COLO668 (cell line): Measurements from ENCODE around the gene RFTN2.
"Not testable (repeated sequence)": the region's sequence is repeated elsewhere in the genome, so short reads cannot be mapped to it uniquely, and the experiment has no call there.

ENCODE experiments used
- DNase-seq: peaks from one replicate; lab custom pipeline; 2025; ENCODE audit not compliant: unreplicated experiment; lab: John Stamatoyannopoulos, UW

Gene RFTN2

GRCh38 chr2:197551260-197551659 lies 124.1 kb downstream of the RFTN2 start:
- DNase-seq, result not testable (repeated sequence)

GRCh38 chr2:197548582-197548981 lies 126.8 kb downstream of the RFTN2 start:
- no peak for DNase-seq

GRCh38 chr2:197547163-197547900 lies 128.1 kb downstream of the RFTN2 start:
- DNase-seq, result no peak

DNA sequence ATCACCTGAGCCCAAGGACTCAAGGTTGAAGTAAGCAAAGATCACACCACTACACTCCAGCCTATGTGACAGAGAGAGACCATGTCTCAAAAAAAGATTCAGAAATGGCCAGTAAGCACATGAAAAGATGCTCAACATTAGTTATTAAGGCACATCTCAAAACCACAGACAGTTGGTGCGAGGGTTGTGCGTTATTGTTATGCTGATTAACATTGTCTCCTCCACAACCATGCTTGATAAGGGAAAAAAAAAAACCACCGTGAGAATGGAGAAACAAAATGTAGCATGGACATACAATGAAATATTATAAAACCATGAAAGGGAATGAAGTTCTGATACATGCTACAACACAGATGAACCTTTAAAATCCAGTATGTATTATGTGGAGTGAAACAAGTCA lies 132.2 kb downstream of the RFTN2 start:
- DNase-seq, result no peak

DNA sequence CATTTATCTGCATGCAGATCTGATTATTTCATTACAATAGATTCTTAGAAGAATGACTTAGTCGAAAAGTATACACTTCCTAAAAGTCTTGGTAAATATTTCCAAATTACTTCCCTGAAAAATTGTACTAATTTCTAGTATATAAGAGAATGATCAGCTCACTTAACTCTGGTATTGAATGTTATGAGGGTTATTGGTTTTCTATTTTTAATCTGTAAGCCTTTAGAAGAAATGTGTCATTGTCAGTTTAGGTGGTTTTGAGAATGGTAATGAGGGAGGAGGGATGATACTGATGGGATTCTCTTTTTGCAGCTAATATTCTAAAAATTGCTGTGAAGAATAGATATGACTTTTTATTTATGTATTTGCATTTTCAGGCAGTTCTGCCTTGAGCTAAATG lies 135.7 kb downstream of the RFTN2 start:
- no peak for DNase-seq

DNA sequence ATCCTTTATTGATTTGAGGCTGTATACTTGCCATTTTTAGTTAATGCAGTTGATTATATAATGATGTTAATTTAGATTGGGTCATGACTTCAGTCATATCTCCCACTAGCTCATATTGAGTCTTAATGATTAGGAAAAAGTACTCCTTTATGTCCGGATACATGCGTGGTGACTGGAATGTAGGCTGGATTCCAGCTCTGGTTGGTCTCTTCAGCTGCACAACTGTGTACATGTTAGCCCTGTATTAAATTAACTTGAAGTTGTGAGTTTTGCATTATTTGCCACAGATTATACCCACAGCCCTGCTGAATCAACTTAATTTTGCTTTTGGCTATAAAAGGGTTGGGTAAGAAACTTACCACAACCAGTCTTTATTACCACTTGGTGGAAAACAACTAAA lies 137.0 kb downstream of the RFTN2 start:
- DNase-seq, result no peak
